GM21576 (cell line): ENCODE measurements around the gene PRKCB.
"Not testable (repeated sequence)": the region's sequence is repeated elsewhere in the genome, so short reads cannot be mapped to it uniquely, and the experiment has no call there.

Experiments
- ATAC-seq: cut with Tn5 transposase; IDR thresholded peaks from one replicate; pipeline ENCODE4 v1.9.1; 2021; ENCODE audit warnings: mild to moderate bottlenecking, moderate library complexity; ENCODE audit not compliant: unreplicated experiment

PRKCB gene

GRCh38 chr16:24206926-24207325 lies 371.1 kb downstream of the PRKCB start:
- ATAC-seq = no peak

DNA sequence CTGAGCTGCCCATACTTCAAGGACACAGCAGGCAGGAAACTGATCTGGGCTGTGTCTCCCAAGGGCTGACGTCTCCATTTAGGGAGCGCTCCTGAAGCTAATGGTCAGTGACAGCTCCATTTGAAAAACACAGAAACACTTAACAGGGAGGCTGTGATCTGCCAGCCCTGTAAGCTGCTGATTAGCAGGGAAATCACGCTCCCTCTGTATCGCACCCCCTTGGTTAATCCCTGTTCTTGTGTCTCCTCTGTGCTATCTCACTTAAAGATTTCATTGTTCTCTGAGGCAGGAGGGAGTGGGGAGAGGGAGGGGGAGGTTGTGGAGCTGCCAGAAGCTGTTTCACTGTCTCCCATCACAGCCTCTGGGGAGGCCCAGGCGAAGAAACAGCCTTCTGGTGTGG lies 372.9 kb downstream of the PRKCB start:
- ATAC-seq = no peak

DNA sequence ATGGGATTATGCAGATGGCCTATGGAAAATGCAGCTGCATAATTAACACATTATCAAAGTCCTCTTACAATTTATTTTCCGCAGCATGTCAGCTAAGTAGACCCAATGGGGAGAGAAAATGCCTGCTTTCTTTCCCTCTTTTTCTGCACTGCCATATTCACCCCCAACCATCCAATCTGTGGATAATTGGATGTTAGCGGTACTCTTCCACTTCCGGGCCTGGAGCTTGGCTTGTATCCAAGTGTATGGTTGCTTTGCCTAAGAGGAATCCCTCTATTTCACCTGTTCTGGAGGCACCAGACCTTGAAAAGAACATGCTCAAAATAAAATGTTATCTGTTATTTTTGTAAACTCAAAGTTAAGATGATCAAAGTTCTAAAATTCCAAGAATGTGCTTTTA lies 379.2 kb downstream of the PRKCB start:
- ATAC-seq = no peak

DNA sequence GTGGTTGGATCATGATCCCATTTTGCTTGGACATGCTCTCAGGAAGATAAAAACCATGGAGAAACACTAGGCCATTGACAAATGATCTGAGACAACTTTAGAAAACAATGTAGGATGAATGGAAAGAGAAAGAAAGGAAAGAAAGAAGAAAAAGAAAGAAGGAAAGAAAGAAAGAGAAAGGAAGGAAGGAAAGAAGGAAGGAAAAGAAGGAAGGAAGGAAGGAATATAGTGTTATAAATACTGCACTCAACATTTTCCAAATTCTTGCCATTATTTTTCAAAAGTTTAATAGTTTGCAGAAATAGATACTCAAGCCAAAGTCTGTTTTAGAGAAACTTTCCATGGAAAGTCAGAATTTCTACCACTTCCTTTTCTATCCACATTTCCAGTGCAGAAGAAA lies 381.2 kb downstream of the PRKCB start:
- no peak for ATAC-seq

DNA sequence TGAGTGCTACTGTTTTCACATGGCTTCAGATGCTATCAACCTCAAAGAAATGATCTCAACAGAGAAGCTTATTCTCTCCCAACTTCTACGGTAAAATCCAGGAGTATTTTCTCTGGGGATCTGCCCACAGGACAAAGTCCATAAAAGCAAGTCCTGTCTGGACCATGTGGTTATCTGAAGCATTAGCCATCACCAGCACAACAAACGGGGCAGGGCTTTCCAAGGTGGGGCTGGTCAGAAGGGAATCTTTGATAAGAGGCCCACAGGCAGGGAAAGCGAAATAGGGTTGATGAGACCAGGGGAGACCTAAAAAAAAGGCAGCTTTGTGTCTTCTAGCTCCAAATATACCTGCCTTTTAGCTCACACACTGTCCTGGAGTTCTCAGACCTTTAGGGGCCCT lies 381.7 kb downstream of the PRKCB start:
- ATAC-seq = no peak

- ATAC-seq = no peak
Observed at GRCh38 chr16:24218299-24218698, 382.5 kb downstream of the PRKCB start.

GRCh38 chr16:24221219-24221618 lies 385.4 kb downstream of the PRKCB start:
- no peak for ATAC-seq

DNA sequence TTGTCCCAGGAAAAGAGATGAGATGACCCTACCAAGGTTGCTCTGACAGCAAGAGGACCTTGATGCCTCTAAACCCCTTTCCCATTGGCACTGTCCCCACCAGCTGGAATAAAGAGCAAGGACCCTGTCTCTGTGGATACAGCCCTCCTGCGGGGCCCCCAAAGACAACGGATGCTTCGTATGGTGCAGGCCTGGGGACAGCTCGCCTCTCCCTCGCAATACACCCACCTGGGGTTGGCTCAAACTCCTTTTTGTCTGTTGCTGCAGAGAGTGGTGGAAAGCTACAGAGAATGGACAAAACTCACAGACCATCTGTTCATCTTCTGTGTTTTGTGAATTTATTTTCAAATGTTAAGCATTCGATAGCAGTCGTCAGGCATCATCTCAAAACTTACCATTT lies 392.7 kb downstream of the PRKCB start:
- no peak for ATAC-seq

DNA sequence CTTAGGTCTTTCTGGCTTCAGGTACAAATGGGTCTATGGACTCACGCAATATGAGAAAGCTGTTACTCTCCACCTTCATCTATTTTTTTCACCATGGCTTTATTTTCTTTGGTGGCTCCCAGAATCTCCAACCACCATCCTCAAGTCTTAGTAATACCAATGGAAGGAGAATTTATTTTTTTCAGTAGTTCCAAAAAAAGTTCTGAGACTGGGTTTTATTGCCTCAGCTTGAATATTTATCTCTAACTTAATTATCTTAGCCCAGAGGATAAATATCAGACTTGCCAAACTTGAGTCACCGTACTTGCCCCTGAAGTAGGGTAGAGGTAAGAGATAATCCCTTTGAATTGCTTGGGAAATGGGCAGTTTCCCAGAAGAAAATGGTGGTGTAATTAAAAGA lies 397.2 kb downstream of the PRKCB start:
- ATAC-seq = no peak

DNA sequence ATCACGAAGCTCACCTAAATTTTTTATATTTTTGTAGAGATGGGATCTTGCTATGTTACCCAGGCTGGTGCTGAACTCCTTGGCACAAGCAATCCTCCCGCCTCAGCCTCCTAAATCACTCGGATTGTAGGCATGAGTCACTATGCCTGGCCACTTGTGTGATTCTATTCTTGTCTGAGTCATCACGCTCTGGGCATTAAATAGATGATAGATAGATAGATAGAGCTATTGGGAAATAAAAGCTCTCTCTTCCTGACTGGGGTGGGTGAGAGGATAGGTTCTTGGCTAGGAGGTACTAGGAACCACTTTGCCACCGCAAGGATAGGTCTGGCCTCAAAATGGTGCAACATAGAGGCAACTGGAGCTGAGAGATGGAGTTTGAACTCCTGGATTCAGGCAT lies 399.0 kb downstream of the PRKCB start:
- no peak for ATAC-seq

DNA sequence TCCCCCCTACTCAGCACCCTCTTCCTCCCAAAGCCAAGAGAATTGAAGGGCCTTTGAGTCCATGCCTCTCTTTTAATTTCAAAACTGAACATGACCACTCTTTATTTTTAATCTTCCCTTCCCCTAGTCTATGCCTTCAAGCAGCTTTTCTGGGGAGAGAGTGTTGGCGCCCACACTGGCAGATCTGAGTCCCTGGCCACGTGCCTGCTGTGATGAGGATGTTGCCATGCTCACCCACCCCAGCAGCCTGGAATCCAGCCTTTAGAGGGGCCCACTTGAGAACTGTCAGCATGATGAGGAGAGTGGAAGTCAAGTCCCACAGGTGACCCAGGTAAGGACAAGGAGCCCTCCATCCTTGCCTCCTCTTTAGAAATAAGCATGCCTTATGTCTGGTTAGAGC lies 400.0 kb downstream of the PRKCB start:
- no peak for ATAC-seq

DNA sequence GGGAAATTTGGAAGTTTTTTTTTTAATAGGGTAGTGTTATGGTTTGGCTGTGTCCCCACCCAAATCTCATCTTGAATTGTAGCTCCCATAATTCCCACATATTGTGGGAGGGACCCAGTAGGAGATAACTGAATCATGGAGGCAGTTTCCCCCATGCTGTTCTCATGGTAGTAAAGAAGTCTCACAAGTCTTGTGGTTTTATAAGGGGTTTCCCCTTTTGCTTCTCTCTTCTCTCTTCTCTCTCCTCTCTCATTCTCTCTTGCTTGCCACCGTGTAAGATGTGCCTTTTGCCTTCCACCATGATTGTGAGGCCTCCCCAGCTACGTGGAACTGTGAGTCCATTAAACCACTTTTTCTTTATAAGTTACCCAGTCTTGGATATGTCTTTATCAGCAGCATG lies 403.1 kb downstream of the PRKCB start:
- not testable (repeated sequence) for ATAC-seq

DNA sequence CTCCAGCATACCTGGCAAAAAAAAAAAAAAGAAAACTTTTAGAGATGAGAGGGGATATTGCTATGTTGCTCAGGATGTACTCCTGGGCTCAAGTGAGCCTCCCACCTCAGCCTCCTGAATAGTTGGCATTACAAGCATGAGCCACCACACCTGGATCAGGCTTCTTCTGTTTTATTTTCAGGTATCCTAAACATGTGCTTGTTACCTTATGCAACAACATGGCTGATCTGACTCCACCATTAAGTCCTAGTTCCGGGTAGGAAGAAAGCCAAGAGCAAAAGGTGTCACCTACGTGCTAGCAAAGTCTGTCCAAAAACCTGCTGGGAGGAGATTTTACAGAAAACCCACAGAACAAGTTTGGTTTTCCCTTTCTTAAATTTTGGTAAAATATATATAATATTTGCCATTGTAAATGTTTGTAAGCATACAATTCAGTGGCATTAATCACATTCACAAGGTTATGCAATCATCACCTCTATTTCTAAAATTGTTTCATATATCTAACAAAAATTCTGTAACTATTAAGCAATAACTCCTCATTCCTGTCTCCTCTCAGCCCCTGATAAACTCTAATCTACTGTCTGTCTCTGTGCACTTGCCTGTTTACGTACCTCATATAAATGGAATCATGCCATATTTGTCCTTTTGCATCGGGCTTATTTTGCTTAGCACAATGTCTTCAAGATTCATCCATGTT lies 411.3 kb downstream of the PRKCB start:
- ATAC-seq = no peak

DNA sequence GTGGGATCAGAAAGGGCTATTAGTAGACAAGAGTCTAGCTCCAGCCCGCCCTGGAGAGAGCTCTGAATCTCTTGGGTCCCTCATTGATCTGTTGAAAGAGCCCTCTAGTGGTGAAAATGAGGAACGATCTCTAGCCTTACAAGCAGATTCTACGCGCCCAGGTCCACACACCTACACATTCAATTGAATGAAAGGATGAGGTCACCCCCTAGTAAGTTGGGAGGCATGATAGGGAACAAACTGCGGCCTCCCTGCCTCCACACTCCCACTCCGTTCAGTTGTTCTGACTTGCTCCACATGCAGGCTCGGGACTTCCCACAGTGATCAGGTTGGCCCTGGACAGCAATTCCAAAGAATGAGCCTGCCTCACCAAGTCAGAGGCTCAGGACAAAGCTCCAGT lies 417.4 kb downstream of the PRKCB start:
- ATAC-seq = no peak

- ATAC-seq = no peak
Observed at GRCh38 chr16:24255456-24256371, 419.9 kb downstream of the PRKCB start, which contains the start of gene CACNG3. TSS of gene CACNG3 (plus strand) at chr16:24256335. CDS start at chr16:24256755, 420 bp downstream.

GRCh38 chr16:24257958-24258357 lies 422.2 kb downstream of the PRKCB start:
- ATAC-seq = no peak

- ATAC-seq = no peak
Observed at GRCh38 chr16:24258791-24259190, 423.0 kb downstream of the PRKCB start.

DNA sequence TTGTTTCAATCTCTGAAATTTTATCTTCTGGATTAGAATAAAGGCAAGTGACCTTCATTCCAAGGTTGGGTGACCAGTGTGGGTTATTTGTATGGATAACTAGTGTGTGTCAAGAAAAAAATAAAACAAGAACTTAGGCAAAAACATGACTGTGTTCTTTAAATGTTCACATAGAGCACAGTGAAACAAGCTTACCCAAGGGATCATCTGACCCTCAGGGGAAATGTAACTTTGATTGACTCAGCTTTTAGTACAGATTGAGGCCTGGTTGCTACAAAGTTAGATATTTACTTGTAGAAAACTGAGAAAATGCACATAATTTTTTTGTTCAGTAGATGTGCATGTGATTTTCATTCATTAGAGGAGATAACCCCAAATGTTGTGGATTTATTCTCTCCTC lies 427.0 kb downstream of the PRKCB start:
- ATAC-seq = no peak
